ENCODE results near the gene DEPP1.

- peak; percentile 20 for TF ChIP-seq CTCF (IDR thresholded peaks at IDR 0.05)
- TF ChIP-seq ZFX (IDR thresholded peaks at IDR 0.05; ENCODE audit: borderline replicate concordance) = no peak
These were observed 11.6 kb downstream of the DEPP1 start for GRCh38 chr10:44966816-44967509.

All from 22Rv1 (cell line).